GM13977 (cell line): ENCODE data around the gene HSD11B1L.

ENCODE experiments used
- DNase-seq: peaks from one replicate; pipeline ENCODE4 v3.0.0; 2012; ENCODE audit warnings: low spot score
- in situ Hi-C: fragments of 300-500 bp; cut with MboI; formaldehyde crosslinking; loops from one replicate; pipeline ENCODE4 v1.12.0; 2022; ENCODE audit warnings: low sequenced_read_pairs, low pct_unique_long_range_greater_than_20kb, mixed read lengths, inconsistent platforms; ENCODE audit not compliant: unreplicated experiment
- TF ChIP-seq, protein P1 (sequence below): IDR thresholded peaks from 2 replicates; pipeline ENCODE4 v1.5.1; 2012; ENCODE audit warnings: mild to moderate bottlenecking, control low read depth; ENCODE audit not compliant: insufficient read depth; ENCODE audit errors: extremely low read depth, missing control alignments

HSD11B1L gene

DNA sequence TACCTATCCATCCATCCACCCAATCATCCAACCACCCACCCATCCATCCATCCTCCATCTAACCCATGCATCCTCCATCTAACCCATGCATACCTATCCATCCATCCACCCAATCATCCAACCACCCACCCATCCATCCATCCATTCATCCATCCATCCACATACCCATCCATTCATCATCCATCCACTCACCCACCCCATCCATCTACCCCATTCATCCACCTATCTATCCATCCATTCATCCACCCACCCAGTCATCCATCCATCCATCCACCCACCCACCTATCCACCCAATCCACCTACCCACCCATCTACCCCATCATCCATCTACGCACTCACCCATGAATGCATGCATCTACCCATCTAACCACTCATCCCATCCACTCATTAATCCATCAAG, 7.1 kb upstream of the HSD11B1L start:
- TF ChIP-seq, protein P1, sequence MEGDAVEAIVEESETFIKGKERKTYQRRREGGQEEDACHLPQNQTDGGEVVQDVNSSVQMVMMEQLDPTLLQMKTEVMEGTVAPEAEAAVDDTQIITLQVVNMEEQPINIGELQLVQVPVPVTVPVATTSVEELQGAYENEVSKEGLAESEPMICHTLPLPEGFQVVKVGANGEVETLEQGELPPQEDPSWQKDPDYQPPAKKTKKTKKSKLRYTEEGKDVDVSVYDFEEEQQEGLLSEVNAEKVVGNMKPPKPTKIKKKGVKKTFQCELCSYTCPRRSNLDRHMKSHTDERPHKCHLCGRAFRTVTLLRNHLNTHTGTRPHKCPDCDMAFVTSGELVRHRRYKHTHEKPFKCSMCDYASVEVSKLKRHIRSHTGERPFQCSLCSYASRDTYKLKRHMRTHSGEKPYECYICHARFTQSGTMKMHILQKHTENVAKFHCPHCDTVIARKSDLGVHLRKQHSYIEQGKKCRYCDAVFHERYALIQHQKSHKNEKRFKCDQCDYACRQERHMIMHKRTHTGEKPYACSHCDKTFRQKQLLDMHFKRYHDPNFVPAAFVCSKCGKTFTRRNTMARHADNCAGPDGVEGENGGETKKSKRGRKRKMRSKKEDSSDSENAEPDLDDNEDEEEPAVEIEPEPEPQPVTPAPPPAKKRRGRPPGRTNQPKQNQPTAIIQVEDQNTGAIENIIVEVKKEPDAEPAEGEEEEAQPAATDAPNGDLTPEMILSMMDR = no peak
- no peak for DNase-seq
- in situ Hi-C loops = no loop called here

DNA sequence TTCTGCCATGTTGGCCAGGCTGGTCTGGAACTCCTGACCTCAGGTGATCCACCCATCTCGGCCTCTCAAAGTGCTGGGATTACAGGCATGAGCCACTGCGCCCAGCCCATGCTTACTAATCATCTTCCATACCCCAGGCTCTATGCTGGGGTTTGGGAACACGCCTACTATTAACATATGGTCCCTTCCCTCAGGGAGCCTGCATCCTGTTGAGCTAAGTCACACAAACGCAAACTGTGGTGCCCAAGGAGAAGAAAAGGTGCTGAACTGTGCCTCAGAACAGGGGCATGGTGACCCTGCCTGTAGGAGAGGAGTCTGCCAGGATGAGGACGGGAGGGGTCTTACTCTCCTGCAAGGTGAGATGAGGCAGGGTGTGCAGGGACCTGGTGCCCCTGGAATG, 6.1 kb upstream of the HSD11B1L start:
- DNase-seq = no peak
- in situ Hi-C loops = no loop called here
- TF ChIP-seq, protein P1 = no peak

DNA sequence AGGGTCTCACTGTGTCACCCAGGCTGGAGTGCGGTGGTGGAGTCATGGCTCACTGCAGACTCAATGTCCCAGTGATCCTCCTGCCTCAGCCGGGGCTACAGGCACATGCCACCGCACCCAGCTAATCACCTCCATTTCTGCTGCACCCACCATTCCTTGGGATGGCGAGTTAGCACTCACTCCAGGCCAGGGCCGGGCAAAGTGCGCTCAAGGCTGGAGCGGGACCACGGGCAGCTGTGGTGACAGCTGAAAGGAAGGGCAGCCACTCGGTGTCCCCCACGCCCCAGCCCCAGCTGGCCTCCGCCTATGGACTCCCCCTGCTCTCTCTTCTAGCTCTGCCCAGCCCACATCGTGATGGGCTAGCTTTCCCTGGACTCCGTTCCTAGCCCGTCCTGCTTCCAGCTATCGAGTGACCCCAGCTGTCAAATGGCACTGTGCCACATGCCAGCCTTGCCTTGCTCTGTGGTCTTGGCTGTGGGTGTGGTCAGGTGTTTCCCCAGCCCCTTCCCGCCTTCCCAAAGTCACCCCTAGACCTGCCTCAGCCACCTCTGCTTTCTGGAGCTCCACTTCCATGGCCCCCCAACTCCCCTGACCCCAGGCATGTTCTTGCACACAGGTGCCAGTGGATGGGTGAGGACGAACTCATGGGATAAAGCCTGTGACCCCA, 4.6 kb upstream of the HSD11B1L start:
- in situ Hi-C loops = no loop called here
- DNase-seq = no peak

DNA sequence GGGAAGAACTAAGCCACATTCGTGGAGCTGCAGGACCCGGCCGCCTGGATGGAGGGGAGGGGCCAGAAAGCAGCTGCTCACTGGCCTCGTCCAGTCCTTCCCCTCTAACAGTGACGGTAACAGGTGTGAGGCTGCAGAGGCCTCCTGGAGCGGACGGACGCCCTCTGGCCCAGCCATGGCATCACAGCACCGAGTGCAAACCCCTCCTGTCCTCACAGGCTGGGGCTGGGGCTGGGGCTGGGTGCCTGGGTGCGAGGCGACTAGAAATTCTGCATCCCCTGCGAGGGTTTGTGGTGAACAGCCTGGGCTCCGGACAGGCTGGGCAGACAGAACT, 4.1 kb upstream of the HSD11B1L start:
- TF ChIP-seq, protein P1 = no peak
- DNase-seq = no peak
- in situ Hi-C loops = no loop called here

More for the DNA sequence above, 4.6 kb upstream of the HSD11B1L start:
- TF ChIP-seq, protein P1 = no peak

DNA sequence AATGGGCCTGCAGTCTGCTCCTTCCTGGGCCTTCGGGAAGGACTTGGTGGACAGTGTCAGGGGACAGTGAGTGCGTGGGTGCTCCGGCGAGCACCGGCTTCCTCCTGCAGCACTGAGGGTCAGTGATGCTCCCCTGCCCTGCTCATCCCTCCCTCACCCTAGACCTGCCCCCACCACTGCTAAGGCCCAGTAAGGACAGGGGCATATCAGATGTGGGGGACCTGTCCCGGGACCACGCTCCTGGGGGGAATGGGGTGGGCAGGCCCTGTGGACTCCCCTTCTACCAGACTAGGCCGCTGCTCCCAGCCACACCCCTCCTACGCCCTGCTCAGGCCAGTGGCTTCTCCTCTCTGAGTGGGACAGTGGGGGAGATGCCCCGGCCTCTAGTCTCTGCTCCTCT, 3.7 kb upstream of the HSD11B1L start:
- in situ Hi-C loops = no loop called here
- TF ChIP-seq, protein P1 = no peak
- DNase-seq = no peak

DNA sequence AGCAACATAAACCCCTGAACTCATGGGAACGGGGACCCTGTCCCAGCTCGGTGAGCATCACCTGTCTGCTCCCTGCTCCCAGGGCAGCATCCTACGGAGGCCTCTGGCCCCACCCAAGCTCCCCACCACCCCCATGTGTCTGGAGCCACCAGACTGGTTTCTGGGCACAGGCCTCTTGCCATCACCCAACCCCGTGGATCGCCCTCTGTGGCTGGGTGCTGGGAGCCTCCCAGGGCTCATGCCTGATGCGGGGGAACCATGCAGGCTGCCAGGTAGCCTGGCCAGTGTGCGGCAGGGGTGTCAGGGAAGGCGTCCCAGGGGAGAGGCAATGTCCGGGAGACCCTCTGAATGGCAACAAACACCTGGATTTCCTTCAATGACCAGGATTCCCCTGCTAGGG, 3.2 kb upstream of the HSD11B1L start:
- TF ChIP-seq, protein P1 = no peak
- DNase-seq = no peak
- in situ Hi-C loops = no loop called here
